C4-2B (cell line): ENCODE results near the gene SERPINA4.
"Not testable (repeated sequence)": the region's sequence is repeated elsewhere in the genome, so short reads cannot be mapped to it uniquely, and the experiment has no call there.

Source experiments
- H3K27ac ChIP-seq: fragments of 450-650 bp; 2 replicates; pipeline ENCODE4 v1.5.1; 2017
- ZFX ChIP-seq: fragments of 450-650 bp; IDR thresholded peaks from 2 replicates; pipeline ENCODE4 v1.6.1; 2017
- TF ChIP-seq, protein P1 (sequence below): fragments of 450-650 bp; conservative IDR thresholded peaks from 2 replicates; pipeline ENCODE4 v1.5.1; 2017; ENCODE audit warnings: mild to moderate bottlenecking

Gene SERPINA4

DNA sequence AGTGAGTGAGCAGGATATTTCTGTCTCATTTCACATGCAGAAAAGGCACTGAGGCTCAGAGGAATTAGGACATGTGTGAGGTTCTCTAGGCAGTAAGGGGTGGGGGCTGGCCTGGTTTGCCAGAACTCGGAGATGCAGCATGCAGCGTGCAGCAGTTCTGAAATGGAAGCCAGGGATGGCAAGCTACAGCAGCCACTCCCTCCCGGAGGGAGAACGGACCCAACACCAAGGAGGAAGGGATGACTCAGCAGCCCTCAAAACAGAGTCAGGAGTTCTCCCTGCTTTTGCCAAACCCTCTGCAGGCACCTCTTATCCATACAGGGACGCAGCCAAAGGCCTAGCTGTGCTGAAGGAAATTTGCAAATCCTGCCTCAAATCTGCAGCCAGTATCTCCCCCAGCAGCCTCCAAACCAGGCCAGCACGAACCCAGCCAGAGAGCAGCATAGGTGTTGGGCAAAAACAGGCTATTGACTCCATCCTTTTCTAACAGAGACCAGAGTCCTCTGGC is 40.7 kb downstream of the SERPINA4 start:
- no peak overlapping the region for H3K27ac ChIP-seq
- TF ChIP-seq ZFX: no peak
- TF ChIP-seq, protein P1, sequence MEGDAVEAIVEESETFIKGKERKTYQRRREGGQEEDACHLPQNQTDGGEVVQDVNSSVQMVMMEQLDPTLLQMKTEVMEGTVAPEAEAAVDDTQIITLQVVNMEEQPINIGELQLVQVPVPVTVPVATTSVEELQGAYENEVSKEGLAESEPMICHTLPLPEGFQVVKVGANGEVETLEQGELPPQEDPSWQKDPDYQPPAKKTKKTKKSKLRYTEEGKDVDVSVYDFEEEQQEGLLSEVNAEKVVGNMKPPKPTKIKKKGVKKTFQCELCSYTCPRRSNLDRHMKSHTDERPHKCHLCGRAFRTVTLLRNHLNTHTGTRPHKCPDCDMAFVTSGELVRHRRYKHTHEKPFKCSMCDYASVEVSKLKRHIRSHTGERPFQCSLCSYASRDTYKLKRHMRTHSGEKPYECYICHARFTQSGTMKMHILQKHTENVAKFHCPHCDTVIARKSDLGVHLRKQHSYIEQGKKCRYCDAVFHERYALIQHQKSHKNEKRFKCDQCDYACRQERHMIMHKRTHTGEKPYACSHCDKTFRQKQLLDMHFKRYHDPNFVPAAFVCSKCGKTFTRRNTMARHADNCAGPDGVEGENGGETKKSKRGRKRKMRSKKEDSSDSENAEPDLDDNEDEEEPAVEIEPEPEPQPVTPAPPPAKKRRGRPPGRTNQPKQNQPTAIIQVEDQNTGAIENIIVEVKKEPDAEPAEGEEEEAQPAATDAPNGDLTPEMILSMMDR: no peak

DNA sequence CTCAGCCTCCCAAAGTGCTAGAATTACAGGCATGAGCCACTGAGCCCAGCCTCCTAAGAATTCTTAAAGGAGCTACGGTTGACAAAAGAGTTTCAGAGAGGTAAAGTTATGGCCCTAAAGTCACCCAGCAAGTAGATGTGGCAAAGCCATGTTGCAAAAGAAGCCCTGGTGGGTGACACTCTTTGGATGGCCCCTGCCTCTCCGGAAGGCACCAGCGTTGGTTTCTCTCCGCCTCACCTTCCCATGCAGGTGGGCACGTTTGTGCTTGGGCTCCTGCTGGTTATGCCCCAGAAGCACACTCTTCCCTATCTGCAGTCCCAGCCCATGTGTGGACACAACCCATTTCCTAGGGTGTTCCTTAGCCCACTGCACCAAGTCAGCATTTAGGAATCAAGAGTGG is 41.5 kb downstream of the SERPINA4 start:
- H3K27ac ChIP-seq: no peak overlapping the region
- TF ChIP-seq, protein P1: no peak
- TF ChIP-seq ZFX: no peak

DNA sequence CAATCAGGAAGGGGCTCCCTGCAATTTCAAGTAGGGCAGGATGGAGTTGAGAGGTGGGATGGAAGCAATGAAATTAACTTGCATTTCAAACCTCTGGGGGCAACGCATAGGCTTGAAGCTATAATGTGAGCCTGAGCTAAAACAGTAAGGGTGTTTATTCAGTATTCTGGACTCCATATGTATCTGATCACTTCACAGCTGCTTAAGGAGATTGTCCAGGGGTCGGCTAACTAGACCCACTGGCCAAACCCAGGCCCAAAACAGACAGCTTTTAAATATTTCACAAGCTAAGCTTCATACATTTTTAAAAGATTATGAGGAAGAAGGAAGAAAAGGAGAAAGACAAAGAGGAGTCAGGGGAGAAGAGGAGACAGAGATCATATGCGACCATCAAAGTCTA is 44.1 kb downstream of the SERPINA4 start:
- TF ChIP-seq, protein P1: no peak
- no peak for TF ChIP-seq ZFX
- no peak overlapping the region for H3K27ac ChIP-seq

DNA sequence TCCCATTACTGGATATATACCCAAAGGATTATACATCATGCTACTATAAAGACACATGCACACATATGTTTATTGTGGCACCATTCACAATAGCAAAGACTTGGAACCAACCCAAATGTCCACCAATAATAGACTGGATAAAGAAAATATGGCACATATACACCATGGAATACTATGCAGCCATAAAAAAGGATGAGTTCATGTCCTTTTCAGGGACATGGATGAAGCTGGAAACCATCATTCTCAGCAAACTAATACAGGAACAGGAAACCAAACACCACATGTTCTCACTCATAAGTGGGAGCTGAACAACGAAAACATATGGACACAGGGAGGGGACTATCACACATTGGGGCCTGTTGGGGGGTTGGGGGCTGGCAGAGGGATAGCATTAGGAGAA is 47.7 kb downstream of the SERPINA4 start:
- not testable (repeated sequence) for H3K27ac ChIP-seq

DNA sequence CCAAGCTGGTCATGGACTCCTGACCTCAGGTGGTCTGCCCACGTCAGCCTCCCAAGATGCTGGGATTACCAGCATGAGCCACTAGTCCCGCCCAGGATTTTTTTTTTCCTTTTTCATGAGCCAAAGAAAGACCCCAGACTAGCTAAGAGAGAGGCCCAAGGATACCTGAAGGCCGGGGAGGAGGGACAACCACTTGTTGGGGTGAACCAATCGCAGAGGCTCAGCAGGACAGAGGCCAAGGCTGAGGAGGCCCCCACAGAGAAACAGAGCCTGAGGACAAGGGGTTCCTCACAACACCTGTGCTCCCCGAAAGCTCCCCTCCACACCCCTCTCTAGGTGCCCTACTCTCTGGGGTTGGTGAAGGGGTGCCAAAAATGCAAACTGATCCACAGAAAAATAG is 49.9 kb downstream of the SERPINA4 start:
- TF ChIP-seq, protein P1: no peak
- TF ChIP-seq ZFX: no peak
- H3K27ac ChIP-seq: no peak overlapping the region

DNA sequence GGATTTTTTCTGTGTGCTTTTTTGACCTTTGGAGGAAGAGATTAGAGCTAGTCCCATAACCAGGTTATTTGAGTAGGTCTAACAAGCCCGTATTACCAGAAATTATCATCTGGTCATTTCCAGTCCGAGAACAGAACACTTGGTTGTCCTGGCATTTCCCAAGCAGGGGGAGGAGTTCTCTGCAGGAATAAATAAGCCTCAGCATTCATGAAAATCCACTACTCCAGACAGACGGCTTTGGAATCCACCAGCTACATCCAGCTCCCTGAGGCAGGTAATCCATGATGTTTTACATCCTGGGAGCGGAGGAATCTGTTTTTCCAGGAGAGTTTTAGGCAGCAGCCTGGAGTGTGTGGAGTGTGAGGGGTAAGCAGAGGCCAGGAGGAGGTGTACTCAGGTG is 50.9 kb downstream of the SERPINA4 start, which contains the start of gene SERPINA3:
SERPINA3 (plus strand) TSS at position 218 of the 400 bp plus-strand sequence. CDS start 2,051 bp downstream, outside the sequence.
- H3K27ac ChIP-seq: no peak within 1 kb of the TSS
- no peak for TF ChIP-seq ZFX
- TF ChIP-seq, protein P1: no peak

DNA sequence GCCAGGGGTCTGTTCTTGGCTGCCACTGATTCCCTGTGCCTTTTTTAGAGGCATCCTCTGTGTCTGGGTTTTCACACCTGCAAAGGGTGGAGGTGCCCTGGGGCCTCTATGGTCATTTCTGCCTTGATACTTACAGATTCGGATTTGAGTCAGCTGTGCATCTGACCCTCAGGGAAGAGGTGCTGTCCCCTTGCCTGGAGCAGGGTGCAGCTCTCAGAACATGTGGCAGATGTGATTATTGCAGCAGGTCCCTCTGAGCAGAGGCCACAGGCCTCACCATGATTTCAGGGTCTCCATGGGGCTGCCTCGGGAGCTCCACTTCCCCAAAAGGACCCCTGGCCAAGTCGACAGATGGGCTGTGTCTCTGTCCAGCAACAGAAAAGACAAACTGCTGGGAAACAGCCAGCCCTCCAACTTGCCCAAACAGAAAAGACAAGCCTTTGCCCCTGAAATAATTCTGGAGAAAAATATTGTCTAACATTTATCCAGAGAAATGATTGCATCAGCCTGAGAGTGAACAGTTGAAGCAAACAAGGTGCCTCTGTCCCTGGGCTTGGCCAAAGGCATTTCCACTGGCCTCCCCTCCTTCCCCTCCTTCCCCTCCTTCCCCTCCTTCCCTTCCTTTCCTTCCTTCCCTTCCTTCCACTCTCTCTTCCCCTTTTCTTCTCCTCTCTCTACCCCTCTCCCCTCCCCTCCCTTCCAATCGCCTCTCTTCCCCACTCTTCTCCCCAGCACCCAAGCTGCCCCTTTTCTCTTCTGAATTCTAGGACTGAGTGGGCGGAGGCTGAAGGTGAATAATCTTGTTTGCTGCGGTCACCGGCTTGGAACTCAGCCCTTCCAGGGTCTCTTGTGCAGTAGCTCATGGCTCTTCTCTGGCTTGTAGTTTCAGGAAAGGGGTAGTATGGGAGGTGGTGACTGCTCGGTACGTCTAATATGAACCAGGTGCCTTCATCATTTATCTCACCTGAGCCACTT is 51.6 kb downstream of the SERPINA4 start:
- TF ChIP-seq ZFX: no peak
- TF ChIP-seq, protein P1: no peak
- no peak overlapping the region for H3K27ac ChIP-seq
